Hepatocyte (in vitro differentiated cells): ENCODE data around the gene ANG.

Experiments
- EZH2 ChIP-seq: fragments of 200-600 bp; sonication (generic); IDR thresholded peaks from 2 replicates; pipeline ENCODE4 v1.6.1; 2016; ENCODE audit warnings: antibody characterized with exemption, mild to moderate bottlenecking, borderline replicate concordance
- EZH2phosphoT487 ChIP-seq: fragments of 200-600 bp; sonication (generic); IDR thresholded peaks from one replicate; pipeline ENCODE4 v1.6.1; 2018; ENCODE audit warnings: antibody characterized with exemption, mild to moderate bottlenecking, low read depth, moderate library complexity; ENCODE audit not compliant: unreplicated experiment, severe bottlenecking
- TF ChIP-seq, protein P1 (sequence below): fragments of 200-600 bp; sonication (generic); IDR thresholded peaks from 2 replicates; pipeline ENCODE4 v1.5.1; 2016; ENCODE audit warnings: antibody characterized with exemption, mild to moderate bottlenecking; ENCODE audit not compliant: poor library complexity

DNA sequence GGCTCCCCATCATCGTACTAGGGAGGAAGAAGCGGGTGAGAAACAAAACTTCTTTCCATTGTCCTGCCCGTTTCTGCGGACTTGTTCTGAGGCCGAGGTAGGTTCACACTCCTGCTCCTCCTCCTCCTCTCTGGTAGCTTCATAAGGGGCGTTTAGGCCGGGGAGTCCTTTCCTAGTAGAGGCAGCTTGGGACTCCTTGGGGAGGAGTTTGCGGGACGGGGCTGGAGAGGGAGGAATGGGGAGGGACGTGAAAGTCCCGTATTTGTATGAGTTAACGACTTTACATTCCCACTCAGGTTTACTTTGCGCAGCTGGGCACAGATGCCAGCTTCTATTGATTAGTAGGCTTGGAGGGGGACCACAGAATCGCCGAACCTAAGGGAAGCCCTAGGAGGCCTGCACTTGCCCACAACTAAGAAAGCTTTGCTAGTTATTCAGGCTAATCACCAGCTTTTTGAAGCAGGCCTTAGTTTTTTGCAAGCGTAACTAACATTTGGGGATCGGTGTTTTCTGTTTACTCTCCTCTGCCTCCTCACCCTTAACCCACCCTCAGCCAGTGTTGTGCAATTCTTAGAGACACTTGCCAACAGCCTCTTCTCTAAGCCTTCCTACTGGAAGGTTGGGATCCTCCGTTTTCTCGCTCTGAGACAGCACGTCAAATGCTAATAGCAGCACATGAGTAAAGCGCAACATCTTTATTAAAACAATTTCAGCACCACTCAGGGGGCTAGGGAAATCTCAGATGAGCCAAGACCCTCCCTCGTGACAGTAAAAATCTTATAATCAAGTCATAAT, 3.7 kb upstream of the ANG start:
- TF ChIP-seq, protein P1, sequence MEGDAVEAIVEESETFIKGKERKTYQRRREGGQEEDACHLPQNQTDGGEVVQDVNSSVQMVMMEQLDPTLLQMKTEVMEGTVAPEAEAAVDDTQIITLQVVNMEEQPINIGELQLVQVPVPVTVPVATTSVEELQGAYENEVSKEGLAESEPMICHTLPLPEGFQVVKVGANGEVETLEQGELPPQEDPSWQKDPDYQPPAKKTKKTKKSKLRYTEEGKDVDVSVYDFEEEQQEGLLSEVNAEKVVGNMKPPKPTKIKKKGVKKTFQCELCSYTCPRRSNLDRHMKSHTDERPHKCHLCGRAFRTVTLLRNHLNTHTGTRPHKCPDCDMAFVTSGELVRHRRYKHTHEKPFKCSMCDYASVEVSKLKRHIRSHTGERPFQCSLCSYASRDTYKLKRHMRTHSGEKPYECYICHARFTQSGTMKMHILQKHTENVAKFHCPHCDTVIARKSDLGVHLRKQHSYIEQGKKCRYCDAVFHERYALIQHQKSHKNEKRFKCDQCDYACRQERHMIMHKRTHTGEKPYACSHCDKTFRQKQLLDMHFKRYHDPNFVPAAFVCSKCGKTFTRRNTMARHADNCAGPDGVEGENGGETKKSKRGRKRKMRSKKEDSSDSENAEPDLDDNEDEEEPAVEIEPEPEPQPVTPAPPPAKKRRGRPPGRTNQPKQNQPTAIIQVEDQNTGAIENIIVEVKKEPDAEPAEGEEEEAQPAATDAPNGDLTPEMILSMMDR, result no peak
- TF ChIP-seq EZH2phosphoT487, result no peak
- TF ChIP-seq EZH2, result no peak
